Left renal cortex interstitium (tissue), 4 donors: Measurements from ENCODE around the gene FDX1. TPM values are rescaled to one million over a fixed set of nuclear protein-coding genes. Genes with fewer than 3 reads are reported as not detected.
"Not testable (repeated sequence)": the region's sequence is repeated elsewhere in the genome, so short reads cannot be mapped to it uniquely, and the experiment has no call there.

ENCODE experiments used
- DNase-seq, 4 donors: peaks; one replicate each; pipeline ENCODE4 v3.0.0-alpha.2; 2013; ENCODE audit warnings: low read depth in 4 of 4, low spot score in 2 of 4, missing footprints in 1 of 4
- polyA plus RNA-seq, 4 donors: library from polyadenylated mRNA; unstranded; fragments of 120-200 nt; gene quantifications; one replicate each; pipeline ENCODE4 v1.2.1, GENCODE V29; 2013; ENCODE audit not compliant: insufficient read length in 4 of 4

FDX1 gene, protein sequence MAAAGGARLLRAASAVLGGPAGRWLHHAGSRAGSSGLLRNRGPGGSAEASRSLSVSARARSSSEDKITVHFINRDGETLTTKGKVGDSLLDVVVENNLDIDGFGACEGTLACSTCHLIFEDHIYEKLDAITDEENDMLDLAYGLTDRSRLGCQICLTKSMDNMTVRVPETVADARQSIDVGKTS
- 10 to 100 TPM; 15.9 to 22.0 (median 20.1) TPM for polyA plus RNA-seq

DNA sequence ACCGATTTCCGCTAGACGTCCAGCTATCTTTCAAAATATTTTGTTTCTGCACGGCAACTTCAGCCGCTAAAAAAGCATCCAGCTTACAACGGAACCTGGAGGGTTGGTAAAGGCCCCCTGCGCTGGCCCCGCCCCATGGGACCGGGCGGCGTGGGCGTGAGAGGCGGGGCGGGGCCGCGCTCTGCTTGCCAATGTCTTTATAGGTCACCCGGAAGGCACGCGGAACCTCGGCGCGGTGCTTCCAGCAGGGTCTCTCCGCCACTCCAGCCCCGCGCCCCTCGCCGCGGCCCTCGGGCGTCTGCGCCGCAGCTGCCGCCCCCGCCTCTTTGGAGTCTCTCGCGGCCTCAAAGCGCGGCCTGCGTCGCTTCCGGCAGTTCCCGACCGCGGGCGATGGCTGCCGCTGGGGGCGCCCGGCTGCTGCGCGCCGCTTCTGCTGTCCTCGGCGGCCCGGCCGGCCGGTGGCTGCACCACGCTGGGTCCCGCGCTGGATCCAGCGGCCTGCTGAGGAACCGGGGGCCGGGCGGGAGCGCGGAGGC, at the start of gene FDX1:
FDX1 (plus strand) TSS at position 218 of the 536 bp plus-strand sequence; CDS start at position 391, 173 bp downstream.
- peak in 2 of 4 donors; percentile 69 for DNase-seq

DNA sequence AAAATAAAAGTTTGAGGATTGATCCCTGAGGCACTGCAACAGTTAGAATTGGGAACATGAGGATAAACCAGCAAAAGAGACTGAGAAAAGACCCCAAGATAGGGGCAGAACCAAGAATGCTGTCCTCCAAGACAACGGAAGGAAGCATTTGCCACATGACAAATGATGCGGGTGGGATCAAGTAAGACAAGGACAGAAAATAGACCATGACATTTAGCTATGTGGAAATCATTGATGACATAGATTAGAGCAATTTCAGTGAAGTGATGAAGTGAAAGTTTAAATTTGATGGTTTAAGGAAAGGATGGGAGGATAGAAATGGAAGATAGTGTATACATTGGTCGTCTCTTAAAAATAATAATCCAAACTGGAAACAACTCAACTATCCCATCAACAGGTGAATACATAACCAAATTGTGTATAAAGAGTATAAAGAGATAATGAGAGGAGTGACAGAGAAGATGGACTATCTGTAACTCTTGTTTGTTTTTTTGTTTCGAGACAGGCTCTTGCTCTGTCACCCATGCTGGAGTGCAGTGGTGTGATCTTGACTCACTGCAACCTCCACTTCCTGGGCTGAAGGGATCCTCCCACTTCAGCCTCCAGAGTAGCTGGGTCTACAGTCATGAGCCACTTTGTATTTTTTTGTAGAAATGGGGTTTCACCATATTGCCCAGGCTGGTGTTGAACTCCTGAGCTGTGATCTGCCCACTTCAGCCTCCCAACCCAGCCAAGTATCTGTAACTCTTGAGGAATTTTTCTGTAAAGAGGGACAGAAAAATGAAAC, 48.7 kb upstream of the FDX1 start:
- DNase-seq, result no peak

DNA sequence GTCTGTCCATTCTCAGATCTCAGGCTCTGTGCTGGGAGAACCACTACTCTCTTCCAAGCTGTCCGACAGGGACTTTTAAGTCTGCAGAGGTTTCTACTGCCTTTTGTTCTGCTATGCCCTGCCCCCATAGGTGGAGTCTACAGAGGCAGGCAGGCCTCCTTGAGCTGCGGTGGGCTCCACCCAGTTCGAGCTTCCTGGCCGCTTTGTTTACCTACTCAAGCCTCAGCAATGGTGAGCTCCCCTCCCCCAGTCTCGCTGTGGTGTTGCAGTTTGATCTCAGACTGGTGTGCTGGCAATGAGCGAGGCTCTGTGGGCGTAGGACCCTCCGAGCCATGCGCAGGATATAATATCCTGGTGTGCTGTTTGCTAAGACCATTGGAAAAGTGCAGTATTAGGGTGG, 41.5 kb upstream of the FDX1 start:
- not testable (repeated sequence) for DNase-seq

DNA sequence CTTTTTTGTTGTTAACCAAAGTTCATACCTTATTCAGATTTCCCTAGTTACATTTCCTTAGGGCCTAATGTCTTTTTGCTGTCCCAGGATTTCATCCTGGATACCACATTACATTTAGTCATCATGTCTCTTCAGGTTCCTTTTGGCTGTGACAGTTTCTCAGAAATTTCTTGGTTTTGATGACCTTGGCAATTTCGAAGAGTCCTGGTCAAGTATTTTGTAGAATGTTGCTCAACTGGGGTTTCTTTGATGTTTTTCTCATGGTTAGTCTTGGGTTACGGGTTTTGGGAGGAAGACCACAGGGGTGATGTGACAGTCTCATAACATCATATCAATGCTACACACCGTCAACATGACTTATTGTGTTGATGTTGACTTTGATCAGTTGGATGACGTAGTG, 39.8 kb upstream of the FDX1 start:
- no peak for DNase-seq

DNA sequence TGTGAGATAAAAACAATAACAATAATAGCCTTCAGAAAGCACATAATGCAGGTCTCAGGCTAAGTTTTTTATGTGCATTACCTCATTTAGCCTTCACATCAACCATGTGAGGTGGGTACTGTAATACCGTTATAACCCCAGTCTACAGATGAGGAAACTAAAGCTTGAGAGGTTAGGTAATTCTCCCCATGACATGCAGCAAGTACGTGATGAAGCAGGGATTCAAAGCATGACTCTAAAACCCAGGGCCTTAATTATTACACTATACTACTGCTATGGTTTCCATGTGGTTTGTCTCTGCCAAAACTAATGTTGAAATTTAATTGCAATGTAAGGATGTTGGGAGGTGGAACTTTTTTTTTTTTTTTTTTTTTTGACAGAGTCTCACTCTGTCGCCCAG, 37.7 kb upstream of the FDX1 start:
- DNase-seq, result no peak

DNA sequence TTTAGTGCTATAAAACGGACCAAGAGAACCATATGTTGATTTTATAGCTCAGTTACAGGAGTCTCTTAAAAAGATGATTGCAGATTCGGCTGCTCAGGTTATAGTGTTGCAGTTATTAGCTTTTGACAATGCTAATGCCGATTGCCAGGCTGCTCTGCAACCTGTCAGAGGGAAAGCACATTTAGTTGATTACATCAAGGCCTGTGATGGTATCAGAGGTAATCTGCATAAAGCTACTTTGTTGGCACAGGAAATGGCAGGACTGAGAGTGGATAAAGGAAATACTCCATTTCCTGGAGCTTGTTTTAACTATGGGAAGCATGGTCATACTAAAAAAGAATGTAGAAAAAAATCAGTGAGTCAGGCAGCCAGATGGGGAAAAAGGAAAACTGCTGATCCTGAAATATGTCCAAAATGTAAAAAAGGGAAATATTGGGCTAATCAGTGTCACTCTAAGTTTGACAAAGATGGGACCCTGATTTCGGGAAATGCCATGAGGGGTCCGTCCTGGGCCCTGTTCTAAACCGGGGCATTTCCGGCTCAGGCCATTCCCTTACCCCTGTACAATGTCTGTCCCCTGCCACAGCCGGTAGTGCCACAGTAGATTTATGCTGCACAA, 32.0 kb upstream of the FDX1 start:
- DNase-seq, result not testable (repeated sequence)

DNA sequence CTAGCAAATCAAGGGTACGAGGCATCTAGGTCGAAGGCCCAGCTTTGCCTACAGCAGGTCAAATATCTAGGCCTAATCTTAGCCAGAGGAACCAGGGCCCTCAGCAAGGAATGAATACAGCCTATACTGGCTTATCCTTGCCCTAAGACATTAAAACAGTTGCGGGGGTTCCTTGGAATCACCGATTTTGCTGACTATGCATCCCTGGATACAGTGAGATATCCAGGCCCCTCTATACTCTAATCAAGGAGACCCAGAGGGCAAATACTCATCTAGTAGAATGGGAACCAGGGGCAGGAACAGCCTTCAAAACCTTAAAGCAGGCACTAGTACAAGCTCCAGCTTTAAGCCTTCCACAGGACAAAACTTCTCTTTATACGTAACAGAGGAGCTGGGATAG, 26.2 kb upstream of the FDX1 start:
- not testable (repeated sequence) for DNase-seq

DNA sequence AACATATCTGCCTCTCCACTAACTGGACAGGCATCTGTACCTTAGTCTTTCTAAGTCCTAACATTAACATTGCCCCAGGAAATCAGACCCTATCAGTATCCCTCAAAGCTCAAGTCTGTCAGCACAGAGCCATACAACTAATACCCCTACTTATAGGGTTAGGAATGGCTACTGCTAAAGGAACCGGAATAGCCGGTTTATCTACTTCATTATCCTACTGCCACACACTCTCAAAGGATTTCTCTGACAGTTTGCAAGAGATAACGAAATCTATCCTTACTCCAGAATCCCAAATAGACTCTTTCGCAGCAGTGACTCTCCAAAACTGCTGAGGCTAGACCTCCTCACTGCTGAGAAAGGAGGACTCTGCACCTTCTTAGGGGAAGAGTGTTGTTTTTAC, 24.1 kb upstream of the FDX1 start:
- DNase-seq, result not testable (repeated sequence)

DNA sequence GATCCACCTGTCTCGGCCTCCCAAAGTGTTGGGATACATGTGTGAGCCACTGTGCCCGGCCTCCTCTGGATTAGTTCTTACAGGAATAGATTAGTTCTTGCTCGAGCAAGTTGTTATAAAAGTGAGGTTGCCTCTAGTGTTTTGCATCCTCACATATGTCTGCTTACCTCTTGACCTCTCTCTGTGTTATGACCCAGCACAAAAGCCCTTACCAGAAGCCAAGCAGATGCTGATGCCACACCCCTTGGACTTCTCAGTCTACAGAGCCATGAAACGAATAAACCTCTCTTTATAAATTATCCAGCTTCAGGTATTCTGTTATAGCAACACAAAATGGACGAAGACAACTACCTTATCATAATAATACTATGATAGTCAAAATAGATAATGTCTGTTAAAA, 22.4 kb upstream of the FDX1 start:
- no peak for DNase-seq

DNA sequence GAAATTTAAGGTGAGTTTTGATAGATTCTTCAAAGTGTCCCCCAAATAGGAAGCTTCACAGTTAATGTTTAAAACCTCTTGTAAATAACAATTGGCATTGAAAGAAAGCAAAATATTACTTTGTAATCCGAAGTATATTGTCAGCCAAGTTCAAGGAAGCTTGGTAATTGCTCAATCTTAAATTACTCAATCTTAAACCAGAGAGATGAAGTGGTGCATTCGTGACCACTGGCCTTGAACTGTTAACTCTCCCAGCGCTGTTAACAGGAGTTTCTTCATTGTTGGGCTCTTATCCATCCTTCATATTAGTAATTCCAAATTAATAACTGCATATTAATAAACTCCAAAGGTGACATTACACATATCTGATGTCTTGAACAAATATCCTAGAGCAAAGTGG, 20.6 kb upstream of the FDX1 start:
- no peak for DNase-seq

DNA sequence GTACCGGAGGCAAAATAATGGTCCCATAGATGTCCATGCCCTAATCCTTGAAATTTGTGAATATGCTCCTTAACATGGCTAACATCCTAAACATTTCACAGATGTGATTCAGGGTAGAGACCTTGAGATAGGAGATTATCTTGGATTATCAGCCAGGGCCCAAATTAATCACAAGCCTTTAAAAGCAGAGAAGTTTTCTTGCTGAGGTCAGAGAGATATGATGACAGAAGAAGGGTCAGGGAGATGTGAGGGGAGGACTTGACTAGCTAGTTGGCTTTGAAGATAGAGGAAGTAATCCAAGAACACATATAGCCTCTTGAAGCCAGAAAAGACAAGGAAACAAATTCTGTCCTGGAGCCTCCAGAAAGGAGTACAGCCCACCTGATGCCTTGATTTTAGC, 19.1 kb upstream of the FDX1 start:
- no peak for DNase-seq

DNA sequence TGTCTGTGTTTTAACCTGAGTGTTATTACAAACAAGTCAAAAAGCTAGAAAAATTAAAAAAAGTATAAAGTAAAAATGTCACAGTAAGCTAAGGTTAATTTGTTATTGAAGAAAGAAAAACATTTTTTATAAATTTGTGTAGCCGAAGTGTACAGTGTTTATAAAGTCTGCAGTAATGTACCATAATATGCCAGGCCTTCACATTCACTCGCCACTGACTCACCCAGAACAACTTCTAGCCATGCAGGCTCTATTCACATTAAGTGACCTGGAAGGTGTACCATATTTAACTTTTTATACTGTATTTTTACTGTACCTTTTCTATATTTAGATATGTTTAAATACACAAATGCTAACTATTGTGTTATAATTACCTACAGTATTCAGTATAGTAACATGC, 14.7 kb upstream of the FDX1 start:
- DNase-seq, result no peak

DNA sequence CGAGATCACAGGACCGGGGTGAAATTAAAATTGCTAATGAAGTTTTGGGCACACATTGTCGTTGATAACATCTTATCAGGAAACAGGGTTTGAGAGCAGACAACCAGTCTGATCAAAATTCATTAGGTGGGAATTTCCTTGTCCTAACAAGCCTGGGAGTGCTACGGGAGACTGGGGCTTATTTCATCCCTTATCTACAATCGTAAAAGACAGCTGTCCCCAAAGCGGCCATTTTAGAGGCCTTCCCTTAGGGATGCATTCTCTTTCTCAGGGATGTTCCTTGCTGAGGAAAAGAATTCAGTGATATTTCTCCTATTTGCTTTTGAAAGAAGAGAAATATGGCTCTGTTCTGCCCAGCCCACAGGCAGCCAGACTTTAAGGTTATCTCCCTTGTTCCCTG, 8.1 kb upstream of the FDX1 start:
- DNase-seq, result not testable (repeated sequence)

DNA sequence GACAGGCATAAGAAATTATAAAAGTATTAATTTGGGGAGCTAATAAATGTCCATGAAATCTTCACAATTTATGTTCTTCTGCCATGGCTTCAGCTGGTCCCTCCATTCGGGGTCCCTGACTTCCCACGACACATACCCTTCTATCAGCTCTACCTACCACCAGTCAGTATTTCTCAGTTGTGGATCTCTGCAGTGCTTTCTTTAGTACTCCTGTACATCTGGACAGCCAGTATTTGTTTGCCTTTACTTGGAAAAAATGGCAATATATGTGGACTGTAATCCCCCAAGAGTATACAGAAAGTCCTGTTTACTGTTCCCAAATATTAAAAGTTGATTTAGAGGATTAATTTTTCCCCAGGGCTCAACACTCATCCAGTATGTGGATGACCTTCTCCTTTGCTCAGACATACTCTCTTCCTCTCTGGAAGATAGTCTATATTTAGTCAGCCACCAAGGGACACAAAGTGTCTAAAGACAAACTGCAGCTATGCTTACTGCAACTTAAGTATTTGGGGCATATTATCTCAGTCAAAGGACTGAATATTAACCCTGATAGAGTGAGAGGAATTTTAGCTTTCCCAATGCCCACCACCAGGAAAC, 7.3 kb upstream of the FDX1 start:
- no peak for DNase-seq

DNA sequence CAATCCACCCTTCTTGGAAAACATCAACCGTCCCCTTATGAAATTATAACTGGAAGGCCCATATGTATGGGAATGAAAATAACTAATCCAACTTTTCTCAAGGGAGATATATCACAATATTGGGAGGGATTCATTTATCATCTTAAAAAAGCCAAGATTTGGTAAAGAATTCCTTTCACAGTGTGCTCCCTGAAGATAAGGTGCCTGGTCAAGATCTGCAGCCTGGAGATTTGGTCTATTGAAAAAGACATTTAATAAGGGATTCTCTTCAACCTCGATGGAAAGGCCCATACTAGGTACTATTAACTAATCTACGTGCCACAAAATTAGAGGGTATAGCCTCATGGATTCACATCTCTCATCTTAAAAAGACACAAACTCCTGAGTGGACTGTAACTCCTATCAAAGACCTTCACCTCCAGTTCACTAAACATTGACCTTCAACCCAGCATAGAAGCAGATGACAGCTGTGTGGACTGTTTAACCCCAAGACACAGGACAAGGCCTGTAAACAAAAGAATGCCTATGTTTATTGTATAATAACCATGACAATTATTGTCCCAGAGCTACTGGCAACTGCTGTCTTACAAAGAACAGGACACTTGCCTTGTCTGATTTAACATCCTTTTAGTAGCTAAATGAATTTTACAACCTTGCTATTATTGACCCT, 4.8 kb upstream of the FDX1 start:
- DNase-seq, result no peak

DNA sequence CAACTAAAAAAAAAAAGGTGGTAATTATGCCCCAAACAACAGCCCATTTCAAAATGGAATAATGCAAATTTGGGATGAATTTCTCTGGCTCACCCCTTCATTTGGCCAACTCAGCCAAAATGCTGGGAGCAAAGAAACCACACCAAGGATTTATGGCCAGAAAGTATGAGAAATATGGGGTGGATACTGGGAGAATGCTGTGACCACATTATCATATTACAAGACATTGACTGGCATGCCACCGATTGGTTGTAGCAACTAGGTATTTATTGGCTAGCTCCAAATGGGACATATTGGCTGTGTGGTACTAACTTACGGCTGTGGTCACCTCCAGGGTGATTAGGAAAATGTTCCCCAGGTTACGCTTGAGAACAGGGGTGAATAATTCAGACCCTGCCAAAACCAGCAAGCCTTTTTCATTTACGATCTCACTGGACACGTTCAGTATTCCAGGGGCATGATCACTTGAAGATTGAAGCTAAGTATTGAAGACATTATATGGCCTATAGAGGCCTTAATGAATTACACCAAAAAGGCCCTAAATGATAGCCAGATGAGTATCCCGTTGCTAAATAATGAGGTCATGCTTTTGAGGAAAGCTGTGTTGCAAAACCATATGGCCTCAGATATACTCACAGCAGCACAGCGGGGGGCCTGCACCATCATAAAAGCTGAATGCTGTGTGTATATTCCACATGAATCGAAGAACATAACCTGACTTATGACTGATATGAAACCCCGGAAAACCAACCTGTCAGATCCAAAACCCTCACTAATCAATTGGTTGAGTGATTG, 3.8 kb upstream of the FDX1 start:
- DNase-seq, result no peak

DNA sequence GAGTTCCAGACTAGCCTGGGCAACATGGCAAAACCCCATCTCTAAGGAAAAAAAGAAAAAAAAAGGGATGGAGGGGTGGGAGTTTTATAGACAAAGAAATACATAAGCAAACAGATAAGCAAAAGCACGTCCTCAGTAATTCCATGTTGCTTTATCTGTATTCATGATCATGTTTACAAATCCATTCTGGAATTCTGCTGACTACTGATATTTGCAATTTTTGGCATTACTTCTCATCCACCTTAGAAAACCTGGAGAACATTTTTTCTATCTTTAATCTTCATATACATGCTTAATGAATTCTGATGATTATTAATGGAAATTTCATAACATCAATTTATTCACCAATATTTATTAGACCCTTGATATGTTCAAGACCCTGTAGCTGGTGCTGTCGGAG, 1.7 kb upstream of the FDX1 start:
- no peak for DNase-seq

DNA sequence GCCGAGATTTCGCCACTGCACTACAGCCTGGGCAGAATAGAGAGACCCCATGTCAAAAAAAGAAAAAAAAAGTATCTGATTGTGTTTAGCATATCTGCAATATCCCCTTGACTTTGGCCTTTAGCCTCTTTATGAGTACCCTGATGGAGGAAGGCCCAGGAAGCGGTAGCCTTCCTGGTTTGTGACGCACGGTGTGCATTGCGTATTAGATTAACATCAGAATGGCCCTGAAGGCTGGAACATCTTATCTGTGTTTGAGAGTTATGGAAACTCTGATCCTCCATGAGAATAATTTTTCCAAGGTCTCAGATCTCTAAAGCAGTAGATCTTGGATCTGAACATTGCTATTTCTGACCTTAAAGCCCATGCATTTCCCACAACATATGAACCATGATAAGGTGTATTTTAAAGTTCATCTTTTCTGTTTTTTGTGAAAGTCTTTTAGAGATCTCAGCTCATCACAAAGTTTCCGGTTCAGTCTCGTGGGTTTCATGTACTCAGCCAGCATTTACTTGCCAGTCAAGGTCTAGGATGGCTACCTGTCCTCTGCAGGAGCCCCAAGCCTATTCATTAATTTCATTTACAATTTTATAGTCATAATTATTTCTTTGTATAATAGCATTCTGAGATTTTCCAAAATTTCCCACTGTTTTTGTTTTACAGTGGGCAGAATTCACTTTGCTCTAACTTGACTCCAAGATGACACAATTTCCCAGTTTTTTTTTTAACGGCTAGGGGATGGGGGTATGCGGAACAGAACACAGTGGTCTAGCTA, 605 bp upstream of the FDX1 start:
- no peak for DNase-seq
